Inflammatory macrophage (primary cell): Measurements from ENCODE around the gene ZNF23.
A peak's percentile ranks its signal among the peaks of the same experiment; 100 is the strongest.
"Not testable (repeated sequence)": the region's sequence is repeated elsewhere in the genome, so short reads cannot be mapped to it uniquely, and the experiment has no call there.

Experiments
- DNase-seq, 2 donors: peaks; one replicate each; pipeline ENCODE4 v3.0.0-alpha.2; 2020 to 2022
- total RNA-seq, 18 experiments: gene quantifications; one replicate each; lab custom pipeline; 2026; ENCODE audit warnings: mixed read lengths in 6 of 18, inconsistent platforms in 2 of 18; lab: John Stamatoyannopoulos, UW

The ZNF23 gene
- 0.16 to 1.7 (median 0.81) reads per million in 18 experiments for total RNA-seq

DNA sequence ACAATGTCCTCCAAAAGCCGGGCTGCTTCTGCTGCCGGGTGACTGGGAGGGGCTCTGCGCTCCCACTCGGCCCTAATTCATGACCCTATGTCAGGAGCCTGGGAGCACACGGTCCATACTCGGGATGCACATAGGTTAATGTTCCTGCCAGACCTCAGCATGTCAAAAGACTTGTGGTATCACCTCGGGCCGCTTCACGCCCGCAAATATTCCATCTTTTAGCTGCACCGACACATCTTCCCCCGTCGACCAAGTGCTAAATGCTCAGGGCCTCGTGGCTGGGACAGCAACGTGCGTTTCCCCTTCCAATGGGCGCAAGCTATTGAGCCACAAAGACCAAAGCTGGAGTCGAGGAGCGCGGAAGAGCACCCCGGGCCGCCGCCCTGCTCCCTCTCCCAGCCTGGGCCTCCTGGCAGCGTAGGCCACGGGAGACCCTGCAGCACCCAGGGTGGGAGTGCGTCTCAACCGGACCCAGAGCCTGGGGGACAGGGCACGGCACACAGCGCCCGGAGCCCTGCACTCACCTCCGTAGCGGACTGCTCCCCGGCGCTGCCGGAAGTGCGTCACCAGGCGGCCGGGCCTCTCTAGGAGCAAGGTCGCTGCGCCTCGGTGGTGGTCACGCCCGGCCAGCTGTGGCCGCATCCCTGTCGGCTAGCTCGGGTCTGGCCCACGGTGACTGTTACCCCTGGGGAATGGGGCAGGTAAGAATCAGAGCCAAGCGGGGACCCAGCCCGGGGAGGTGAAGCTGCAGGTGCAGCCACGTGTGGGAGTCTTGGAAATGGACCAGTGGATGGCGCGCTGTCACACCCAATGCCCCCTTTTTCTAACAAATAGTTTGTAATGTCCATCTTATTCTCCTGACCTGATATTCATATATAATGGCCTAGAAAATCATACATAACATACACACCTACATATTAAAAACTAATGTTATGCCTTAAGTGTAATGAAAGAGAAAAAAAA is at the start of gene ZNF23:
ZNF23 (minus strand) TSS at position 562 of the 963 bp plus-strand sequence. CDS start 5,451 bp downstream, outside the sequence.
- DNase-seq = peak; percentile 74 to 83

DNA sequence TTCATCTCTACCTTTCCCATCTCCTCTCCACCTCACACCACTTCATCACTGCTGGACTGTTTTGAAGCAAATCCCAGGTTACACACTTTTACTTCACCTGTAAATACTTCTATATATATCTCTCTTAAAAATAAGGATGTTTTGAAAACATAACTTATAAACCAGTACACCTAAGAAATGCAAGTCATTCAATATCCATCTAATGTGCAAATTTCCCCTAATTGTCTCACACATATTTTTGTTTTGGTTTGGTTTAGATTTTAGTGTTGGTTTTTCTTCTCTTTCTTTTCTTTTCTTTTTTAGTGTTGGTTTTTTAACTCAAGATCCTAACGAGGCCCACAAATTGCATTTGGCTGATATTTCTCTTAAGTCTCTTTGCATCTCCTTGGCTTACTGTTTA is 45.0 kb upstream of the ZNF23 start:
- DNase-seq = no peak

DNA sequence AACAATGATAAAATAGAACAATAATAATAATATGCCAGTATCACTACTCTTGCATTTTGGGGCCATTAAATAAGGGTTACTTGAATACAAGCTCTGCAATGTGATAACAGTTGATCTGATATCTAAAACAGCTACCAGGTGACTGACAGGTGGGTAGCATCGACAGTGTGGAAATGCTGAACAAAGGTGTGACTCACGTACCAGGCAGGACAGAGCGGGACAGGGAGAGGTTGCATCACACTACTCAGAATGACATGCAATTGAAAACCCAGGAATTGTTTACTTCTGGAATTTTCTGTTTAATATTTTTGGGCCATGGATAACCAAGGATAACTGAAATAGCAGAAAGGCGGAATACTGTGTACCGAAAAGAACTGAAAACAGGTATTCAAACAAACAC is 42.9 kb upstream of the ZNF23 start:
- DNase-seq = no peak

DNA sequence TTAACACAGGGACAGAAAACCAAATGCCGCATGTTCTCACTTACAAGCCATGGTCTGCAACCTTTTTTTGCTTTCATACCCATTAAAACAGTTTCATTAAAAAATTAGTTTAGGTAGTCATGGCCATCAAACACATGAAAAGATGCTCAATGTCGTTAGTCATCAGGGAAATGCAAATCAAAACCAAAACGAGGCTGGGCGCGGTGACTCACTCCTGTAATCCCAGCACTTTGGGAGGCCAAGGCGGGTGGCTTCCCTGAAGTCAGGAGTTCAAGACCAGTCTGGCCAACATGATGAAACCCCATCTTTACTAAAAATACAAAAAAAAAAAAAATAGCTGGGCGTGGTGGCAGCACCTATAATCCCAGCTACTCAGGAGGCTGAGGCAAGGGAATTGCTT is 42.0 kb upstream of the ZNF23 start:
- not testable (repeated sequence) for DNase-seq

DNA sequence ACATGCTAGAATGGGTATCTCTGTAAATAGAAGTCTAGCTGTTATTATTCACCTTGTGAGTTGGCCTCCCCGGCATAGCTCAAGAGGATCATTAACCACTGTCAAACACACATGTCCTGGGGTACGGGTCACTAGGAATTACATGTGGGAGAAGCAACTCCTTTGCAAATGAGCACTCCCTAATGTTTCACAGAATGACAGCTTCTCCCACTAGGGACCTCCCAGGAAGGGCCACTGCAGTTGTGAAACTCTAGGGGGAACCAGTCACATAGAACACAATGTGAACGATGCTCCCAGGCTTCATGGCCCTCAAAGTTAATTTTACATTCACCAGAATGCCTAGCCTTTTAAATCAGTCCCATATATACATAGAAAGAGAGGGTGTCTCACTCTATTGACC is 39.5 kb upstream of the ZNF23 start:
- no peak for DNase-seq

DNA sequence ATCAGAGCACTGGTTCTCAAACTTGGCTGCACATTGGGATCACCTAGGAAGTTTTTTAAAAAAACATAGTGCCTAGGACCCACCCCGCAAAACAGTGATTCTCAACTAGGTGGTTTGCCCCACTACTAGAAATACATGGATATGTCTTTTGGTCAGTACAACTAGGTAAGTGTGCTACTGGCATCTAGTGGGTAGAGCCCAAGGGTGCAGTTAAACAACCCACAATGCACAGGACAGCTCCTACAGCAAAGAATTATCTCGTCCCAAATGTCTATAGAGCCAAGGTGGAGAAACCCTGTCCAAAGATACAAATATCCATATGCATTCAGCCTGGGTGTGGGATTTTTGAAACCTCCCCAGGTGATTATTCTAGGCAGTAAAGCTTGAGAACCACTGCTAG is 38.9 kb upstream of the ZNF23 start:
- DNase-seq = no peak

DNA sequence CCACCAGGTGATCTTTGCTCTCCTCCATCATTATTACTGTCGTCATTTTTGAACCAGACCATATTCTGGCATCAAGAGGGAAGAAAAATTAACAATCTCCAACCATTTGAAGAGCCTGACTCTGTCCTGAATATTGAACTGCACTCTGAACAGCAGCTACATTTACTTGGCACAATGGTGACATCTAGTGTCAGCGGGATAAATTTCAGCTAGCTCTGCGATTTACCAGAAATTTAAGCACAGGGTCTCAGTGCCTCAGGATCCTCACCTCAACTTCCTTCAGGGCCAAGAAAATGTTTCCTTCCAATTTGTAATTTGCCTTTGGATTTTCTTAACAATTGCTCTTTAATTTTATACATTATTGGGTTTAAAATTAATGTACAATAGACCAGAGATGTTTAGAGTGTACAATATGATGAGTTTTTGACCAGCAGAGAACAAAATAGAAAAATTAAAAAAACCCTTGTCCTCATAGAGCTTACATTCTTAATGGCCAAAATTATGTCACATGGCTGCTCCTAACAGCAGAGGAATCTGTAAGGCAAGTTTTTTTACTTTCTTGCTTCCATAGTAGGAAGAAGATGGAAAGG is 37.8 kb upstream of the ZNF23 start:
- DNase-seq = peak; percentile 56 to 61

DNA sequence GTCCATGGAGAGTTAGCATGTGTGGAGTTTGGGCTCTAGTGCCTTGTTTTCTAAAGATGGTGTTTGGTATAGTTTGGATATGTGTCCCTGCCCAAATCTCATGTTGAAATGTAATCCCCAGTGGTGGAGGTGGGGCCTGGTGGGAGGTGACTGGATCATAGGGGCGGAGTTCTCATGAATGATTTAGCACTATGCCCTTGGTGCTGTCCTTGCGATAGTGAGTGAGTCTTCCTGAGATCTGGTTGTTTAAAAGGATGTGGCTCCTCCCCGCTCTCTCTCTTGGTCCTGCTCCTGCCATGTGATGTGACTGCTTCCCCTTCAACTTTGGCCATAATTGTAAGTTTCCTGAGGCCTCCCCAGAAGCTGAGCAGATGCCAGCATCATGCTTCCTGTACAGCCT is 36.0 kb upstream of the ZNF23 start:
- DNase-seq = no peak

DNA sequence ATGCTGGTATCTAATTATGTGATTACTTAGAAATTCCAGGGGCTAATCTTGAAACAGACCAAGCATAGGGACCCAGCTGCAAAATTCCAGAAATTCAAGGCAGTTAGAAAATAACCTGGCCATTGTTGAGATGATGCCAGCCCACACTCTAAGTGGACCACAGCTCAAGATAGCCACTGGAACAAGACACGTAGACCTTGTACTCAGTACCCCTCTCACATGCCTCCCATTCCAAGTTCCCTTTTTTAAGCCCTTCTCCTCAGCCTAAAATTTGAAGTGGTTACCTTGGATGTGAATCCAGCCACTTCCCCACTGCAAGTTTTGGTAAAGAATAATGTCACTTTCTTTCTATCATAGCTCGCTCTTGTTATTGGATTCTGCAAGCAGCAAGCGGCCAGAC is 31.2 kb upstream of the ZNF23 start:
- no peak for DNase-seq

DNA sequence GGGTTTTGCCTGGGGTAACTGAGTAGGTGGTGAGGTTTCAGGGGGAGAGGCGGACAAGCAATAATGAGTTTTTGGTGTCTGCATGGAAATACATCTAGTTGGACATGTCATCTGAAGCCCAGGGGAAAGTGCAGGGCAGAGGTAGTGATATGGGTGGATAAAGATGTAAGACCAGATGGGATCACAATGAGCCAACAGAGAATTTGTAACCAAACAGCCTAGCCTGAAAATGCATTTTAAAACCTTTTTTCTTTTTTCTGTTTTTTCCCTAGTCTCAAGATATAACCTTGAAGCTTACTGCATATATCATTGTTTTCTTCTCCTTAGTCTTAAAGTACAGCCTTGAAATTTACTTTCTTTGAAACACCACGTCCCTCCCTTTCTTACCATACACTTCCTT is 30.7 kb upstream of the ZNF23 start:
- DNase-seq = no peak

DNA sequence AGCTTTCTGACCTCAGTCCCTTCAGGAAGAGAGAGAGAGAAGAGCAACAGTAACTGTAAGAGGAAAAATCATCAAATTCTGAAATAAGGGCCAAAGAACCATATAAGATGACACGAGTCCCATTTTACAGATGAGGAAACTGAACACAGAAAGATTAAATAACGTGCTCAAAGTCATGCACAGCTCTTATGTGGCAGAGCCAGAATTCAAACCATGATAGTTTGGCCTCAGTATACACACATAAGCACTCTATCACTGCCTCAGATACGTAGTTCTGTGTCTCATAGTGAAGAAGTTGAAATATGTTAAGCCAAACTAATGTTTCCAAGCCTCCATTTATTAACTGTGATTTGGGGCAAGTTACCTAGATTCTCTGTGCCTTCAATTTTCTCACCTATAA is 29.0 kb upstream of the ZNF23 start:
- no peak for DNase-seq

DNA sequence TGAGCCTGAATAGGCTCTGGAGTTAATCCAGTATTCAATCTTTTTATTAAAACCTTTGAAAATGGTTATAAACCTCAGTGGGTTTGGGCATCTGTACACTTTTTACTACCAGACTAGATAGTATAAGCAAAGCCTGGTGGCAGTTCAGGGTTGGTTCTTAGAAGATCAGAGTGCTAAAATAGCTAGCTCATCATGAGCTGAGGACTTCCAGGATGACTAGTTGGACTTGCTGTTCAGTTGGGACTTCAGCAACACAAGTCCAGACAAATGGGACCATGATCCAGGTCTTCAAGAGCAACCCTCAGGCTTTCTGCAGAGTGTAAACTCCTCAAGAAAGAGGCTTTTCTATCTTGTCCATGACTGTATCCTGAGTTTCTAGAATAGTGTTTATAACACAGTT is 28.3 kb upstream of the ZNF23 start:
- DNase-seq = no peak

DNA sequence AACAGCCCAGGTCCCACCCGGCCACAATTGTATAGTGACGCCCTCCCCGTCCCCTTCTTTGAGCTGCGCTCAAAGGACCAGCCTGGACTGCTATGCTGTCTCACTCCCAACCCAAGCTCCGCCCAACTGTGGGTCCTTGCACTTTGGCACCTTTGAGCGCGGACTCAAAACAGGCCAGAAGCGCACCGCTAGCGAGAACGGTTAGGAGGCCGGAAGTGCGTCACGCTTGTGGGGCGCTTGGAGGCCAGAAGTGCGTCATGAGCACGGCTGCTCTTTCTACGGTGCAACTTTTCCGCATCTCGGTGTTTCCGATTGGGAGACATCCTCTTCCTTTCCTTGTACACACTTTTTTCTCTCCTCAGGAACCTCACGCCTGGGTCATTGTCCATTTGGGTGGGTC is 27.1 kb upstream of the ZNF23 start, which contains the start of gene ZNF19:
ZNF19 (minus strand) TSS at position 203 of the 400 bp plus-strand sequence. CDS start 7,210 bp downstream, outside the sequence.
- no peak for DNase-seq

DNA sequence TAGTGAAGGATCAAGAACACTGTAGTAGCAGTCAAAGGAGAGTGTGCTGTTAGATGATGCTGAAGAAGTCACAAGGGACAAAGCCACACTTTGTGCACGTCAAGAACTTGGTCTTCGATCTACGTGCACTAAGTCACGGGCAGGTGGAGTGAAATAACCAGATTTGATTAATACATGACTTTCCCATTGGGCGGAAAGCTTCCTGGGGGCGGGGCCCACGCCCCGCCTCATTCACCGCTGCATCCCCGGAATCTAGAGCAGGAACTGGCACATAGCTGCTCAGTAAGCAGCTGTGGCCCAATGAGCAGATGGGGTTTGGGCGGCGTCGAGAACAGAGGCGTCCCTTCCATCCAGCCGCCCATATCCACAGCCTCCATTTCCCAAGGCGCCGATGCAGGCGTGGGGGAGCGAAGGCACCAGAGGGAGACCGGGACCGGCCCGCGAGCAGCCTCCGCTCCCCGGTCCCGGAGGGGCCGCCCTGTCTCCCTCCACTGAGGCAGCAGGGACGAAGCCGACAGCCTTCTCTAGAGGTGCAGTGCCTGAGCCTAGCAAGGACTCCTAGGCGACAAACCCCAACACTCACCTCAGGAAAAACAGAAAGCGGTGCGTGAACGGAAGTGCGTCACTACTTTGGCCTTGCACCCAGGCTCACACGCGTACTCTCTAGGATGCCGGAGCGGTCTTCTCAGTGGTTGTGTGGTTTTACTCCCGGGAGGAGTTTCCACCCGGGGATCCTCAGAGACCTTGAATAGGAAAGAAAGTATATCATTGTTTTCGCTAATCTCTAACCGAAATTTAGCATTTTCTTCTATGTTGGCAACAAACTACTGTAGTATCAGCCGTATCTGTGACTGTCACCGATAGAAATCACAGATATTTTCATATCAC is 22.2 kb upstream of the ZNF23 start:
- DNase-seq = peak; percentile 83 to 89

DNA sequence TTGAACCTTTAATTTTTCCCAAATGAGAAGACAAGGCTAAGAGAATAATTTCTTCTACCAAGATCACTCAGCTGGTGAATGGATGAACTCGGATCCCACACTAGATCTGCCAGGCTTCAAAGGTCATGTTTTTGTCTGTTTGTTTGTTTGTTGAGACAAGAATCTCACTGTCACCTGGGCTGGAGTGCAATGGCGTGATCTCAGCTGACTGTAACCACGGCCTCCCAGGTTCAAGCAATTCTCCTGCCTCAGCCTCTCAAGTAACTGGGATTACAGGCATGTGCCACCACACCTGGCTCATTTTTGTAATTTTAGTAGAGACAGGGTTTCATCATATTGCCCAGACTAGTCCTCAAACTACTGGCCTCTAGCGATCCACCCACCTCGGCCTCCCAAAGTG is 20.5 kb upstream of the ZNF23 start:
- no peak for DNase-seq

DNA sequence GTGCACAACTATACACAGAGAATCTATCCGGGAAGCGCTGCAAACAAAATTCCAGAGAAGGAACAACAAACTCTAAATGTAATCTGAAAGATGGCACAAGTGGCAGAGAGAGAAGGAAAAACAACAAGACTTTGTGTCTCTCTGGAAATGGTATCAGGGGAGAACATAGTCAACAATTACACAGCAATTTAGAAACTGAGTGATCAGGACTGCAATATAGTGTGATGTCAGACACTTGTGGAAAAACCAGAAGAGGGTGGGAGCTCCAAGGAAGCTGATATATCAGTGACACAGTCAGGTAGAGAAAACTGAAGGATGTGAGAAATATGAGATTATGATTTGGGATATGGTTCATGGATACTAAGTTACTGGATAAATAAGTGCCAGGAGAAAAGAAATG is 18.9 kb upstream of the ZNF23 start:
- DNase-seq = no peak

DNA sequence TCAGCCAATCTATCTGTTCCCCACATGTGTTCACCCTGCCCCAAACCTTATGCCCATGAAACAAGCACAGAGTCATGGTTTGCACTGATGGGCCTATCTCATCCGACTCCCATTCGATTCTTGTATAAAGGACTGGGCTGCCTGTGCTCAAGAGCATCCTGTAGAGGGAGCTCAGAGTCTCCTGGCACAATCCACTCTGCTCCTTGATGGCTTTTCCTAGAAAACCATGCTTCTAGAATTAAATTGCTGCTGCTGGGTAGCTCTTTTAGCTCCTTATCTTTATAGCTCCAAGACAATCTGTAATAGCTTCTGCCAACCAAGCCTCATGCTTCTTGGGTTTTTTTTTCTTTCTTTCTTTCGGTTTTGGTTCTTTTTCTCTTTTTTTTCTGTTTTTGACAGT is 17.4 kb upstream of the ZNF23 start:
- peak in 1 of 2 donors; percentile 32 for DNase-seq

DNA sequence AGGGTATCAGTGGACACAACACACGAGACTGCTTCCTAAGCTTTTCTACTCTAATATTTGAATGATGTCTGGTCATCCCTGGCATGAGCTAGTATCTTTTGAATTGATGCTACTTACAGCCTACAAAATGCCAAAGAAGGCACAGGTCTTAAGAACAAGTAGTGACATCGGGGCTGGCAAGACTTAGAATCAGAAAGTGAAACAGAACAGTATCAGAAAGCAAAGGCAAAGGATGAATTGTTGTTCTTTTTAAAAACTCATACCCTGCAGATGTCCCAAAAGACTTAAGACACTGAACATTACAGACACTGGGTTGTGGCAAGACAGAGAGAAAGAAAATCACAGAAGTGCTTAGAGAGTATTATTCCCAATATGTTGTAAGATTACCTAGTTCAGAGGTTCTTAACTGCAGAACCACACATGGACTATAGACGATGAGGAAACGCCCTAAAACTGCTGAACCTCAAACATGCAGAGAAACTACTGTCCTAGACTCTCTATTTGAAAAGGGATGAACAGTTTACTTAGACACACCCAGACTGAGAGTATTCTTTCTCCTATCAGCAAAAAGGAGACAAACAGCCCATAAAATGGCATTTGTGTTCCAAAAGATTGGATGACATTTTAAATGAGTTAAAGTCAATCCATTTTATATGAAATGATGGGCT is 14.5 kb upstream of the ZNF23 start:
- no peak for DNase-seq

DNA sequence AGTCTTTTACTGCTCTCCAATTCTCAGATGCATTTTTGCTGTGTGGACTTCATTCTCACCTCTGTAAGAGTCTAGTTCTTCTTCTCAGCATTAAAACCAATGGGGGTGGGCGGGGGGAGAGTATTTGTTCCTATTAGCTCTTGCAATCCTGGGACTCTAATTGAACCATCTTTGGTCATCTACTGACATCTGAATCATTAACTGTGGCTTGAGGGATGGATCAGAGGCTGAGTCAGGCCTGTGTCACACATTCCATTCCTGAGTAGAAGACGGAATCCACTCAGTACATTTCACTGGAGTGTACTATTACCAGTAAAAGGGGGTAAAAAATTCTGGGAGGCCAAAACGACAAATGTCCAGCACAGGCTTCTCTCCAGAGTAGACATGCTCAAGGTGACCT is 12.8 kb upstream of the ZNF23 start:
- no peak for DNase-seq

DNA sequence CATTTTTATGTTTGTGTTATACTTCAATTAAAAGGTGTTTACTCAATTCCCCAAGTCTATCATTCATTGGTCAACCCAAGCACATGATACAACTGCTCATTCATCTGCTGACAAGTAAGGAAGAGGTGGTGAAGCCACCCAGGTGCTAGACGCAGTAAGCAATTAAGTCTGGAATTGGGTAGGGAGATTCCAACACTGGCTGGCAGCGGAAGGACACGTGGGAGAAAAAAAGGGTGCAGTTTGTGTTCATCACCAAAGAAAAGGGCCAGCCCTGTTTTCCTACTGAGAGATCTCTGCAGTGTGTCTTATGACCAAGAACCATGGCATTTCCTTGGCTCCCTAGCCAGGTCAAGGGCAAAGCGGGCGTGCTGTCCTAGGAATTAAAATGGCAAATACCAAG is 11.8 kb upstream of the ZNF23 start:
- no peak for DNase-seq

DNA sequence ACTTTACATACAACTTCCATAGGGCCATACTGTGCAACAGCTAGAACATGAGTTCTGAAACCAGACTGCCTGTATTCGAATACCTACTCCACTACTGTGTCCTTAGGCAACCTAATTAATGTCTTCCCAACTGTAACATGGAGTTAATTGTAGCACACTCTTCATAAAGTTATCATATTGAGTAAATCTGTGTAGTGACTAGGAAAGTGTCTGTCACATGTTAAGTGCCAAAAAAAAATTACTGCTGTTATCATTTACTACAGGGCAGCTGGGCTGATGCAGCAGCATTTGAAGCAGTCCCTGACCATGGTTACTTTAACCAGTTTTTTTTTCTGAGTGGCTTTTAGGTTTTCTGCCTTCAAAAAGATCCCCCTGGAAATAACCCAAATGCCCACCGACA is 10.9 kb upstream of the ZNF23 start:
- no peak for DNase-seq

DNA sequence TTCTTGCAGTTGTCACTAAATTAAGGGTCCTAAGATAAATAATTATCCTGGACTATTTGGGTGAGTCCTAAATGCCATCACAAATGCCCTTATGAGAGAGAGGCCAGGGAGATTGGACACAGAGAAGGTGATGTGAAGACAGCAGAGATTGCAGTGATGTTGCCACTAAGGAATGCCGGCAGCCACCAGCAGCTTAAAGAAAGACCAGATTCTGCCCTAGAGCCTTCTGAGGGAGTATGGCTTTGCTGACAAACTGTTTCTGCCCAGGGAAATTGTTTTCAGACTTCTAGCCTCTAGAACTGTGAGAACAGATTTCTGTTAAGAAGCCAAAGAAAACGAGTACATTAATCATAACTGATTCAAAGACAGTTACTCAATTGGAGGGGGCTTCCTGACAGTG is 10.0 kb upstream of the ZNF23 start:
- DNase-seq = no peak
